ENCODE data around the gene ZNF385B. TPM values are rescaled to one million over a fixed set of nuclear protein-coding genes. Genes with fewer than 3 reads are reported as not detected.

ZNF385B gene
- polyA plus RNA-seq, 1 of the 3 experiments (the other 2 are of a cell fraction) = 0.16 TPM

DNA sequence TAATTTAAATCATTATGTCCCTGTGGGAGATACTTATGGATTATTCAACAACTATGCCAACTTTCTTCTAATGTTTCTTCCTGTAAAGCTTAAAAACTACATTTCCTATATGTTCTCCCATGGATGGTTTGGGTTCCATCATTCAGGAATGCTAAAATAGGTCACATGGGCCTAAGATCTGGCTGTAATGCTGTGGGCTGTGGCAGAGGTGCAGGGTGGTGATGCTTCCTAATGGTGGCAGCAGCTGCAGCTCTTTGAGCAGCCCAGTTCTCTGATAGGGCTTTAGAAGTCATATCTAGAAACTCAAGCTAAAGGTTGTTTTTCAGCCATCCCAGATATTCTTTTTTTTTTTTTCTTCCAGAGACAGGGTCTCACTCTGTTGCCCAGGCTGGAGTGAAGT lies 266.1 kb downstream of the ZNF385B start:
- Histone ChIP-seq H3K4me1 (ENCODE audit: control insufficient read depth in 1 of 2, insufficient read depth in 2 of 2, low read depth in 1 of 2, low read length in 1 of 2) (peaks cover 0 to 12% of the 10 kb centered on the region in 2 experiments; a peak in 2 of 4 replicates), H3K79me2 (ENCODE audit: insufficient read depth) (no peaks in the 10 kb centered on the region), H3K9ac (no peak overlapping the region), H3K4me2 (no peak overlapping the region), H3K9me2 (no peaks in the 10 kb centered on the region), H2AFZ (ENCODE audit: low read depth) (no peak overlapping the region), H3K9me3 (no peaks in the 10 kb centered on the region), H3K27ac (ENCODE audit: low read depth in 2 of 2, low read length in 1 of 2) (no peak overlapping the region), H3K36me3 (replicated peaks in 1 of 2; ENCODE audit: control insufficient read depth in 1 of 2, insufficient read depth in 2 of 2, low read length in 1 of 2) (no peaks in the 10 kb centered on the region), H3F3A (replicated peaks; ENCODE audit: insufficient read depth) (peaks cover 7% of the 10 kb centered on the region), H3K4me3 (ENCODE audit: low read depth in 2 of 2, low read length in 1 of 2) (no peak overlapping the region), H3K27me3 (ENCODE audit: insufficient read depth) (no peaks in the 10 kb centered on the region), H4K20me1 (ENCODE audit: insufficient read depth) (no peaks in the 10 kb centered on the region)
- DNase-seq = no peak
- CTCF ChIA-PET = interaction anchor here (0.6 to 1.6 kb wide), 3 partner anchors 13 to 969 kb away, joined by 3 to 4 read pairs (median 3); no protein-coding TSS in a partner anchor
- POLR2A ChIA-PET = interaction anchor here (0.6 kb wide), 1 partner anchor 462 kb away, joined by 4 read pairs; no protein-coding TSS in a partner anchor
- TF ChIP-seq CTCF (IDR thresholded peaks at IDR 0.05) (peak; percentile 17; the same call in 1 of the 2 replicates), SMC3 (IDR thresholded peaks at IDR 0.05; ENCODE audit: low read depth, low read length) (0 out of 2 replicates have a peak, but pooled peaks have one; percentile 18), NRF1 (IDR thresholded peaks at IDR 0.05; ENCODE audit: low read depth, low read length) (no peak), RAD21 (IDR thresholded peaks at IDR 0.05; ENCODE audit: low read length) (peak; percentile 35)
- TF ChIP-seq, protein P1, sequence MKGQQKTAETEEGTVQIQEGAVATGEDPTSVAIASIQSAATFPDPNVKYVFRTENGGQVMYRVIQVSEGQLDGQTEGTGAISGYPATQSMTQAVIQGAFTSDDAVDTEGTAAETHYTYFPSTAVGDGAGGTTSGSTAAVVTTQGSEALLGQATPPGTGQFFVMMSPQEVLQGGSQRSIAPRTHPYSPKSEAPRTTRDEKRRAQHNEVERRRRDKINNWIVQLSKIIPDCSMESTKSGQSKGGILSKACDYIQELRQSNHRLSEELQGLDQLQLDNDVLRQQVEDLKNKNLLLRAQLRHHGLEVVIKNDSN (IDR thresholded peaks at IDR 0.05; ENCODE audit: borderline replicate concordance, low read depth) = peak; percentile 49; the same call in 1 of the 2 replicates
- TF ChIP-seq, protein P2, sequence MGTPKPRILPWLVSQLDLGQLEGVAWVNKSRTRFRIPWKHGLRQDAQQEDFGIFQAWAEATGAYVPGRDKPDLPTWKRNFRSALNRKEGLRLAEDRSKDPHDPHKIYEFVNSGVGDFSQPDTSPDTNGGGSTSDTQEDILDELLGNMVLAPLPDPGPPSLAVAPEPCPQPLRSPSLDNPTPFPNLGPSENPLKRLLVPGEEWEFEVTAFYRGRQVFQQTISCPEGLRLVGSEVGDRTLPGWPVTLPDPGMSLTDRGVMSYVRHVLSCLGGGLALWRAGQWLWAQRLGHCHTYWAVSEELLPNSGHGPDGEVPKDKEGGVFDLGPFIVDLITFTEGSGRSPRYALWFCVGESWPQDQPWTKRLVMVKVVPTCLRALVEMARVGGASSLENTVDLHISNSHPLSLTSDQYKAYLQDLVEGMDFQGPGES (IDR thresholded peaks at IDR 0.05; ENCODE audit: low read depth, low read length) = no peak

- no peaks in the 10 kb centered on the region for H3K9me3 ChIP-seq
- no peaks in the 10 kb centered on the region for H3K27me3 ChIP-seq (ENCODE audit: insufficient read depth)
- DNase-seq = no peak
- no peak overlapping the region for H3K9ac ChIP-seq
- ChIA-PET POLR2A (interaction anchor here (0.6 kb wide), 1 partner anchor 461 kb away, joined by 4 read pairs; no protein-coding TSS in a partner anchor), CTCF (interaction anchor here (0.6 to 1.6 kb wide), 3 partner anchors 12 to 968 kb away, joined by 3 to 4 read pairs (median 3); no protein-coding TSS in a partner anchor)
- H3K4me1 ChIP-seq (ENCODE audit: control insufficient read depth in 1 of 2, insufficient read depth in 2 of 2, low read depth in 1 of 2, low read length in 1 of 2) = peaks cover 0 to 12% of the 10 kb centered on the region in 2 experiments; a peak in 2 of 4 replicates
- no peaks in the 10 kb centered on the region for H3K9me2 ChIP-seq
- H4K20me1 ChIP-seq (ENCODE audit: insufficient read depth) = no peaks in the 10 kb centered on the region
- 86% methylated on average over 2 of the region's 2 CpGs for WGBS (ENCODE audit: low lambda C conversion rate)
- H3F3A ChIP-seq (replicated peaks; ENCODE audit: insufficient read depth) = peaks cover 7% of the 10 kb centered on the region
- no peaks in the 10 kb centered on the region for H3K79me2 ChIP-seq (ENCODE audit: insufficient read depth)
- H3K27ac ChIP-seq (ENCODE audit: low read depth in 2 of 2, low read length in 1 of 2) = no peak overlapping the region
- no peak overlapping the region for H3K4me3 ChIP-seq (ENCODE audit: low read depth in 2 of 2, low read length in 1 of 2)
- H2AFZ ChIP-seq (ENCODE audit: low read depth) = no peak overlapping the region
- no peak overlapping the region for H3K4me2 ChIP-seq
- no peaks in the 10 kb centered on the region for H3K36me3 ChIP-seq (replicated peaks in 1 of 2; ENCODE audit: control insufficient read depth in 1 of 2, insufficient read depth in 2 of 2, low read length in 1 of 2)
- TF ChIP-seq CHD2 (IDR thresholded peaks at IDR 0.05; ENCODE audit: low read length, partially characterized antibody) = no peak
- TF ChIP-seq, protein P3, sequence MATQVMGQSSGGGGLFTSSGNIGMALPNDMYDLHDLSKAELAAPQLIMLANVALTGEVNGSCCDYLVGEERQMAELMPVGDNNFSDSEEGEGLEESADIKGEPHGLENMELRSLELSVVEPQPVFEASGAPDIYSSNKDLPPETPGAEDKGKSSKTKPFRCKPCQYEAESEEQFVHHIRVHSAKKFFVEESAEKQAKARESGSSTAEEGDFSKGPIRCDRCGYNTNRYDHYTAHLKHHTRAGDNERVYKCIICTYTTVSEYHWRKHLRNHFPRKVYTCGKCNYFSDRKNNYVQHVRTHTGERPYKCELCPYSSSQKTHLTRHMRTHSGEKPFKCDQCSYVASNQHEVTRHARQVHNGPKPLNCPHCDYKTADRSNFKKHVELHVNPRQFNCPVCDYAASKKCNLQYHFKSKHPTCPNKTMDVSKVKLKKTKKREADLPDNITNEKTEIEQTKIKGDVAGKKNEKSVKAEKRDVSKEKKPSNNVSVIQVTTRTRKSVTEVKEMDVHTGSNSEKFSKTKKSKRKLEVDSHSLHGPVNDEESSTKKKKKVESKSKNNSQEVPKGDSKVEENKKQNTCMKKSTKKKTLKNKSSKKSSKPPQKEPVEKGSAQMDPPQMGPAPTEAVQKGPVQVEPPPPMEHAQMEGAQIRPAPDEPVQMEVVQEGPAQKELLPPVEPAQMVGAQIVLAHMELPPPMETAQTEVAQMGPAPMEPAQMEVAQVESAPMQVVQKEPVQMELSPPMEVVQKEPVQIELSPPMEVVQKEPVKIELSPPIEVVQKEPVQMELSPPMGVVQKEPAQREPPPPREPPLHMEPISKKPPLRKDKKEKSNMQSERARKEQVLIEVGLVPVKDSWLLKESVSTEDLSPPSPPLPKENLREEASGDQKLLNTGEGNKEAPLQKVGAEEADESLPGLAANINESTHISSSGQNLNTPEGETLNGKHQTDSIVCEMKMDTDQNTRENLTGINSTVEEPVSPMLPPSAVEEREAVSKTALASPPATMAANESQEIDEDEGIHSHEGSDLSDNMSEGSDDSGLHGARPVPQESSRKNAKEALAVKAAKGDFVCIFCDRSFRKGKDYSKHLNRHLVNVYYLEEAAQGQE (IDR thresholded peaks at IDR 0.05; ENCODE audit: low read depth, low read length) = no peak
- no peak for TF ChIP-seq YY1 (IDR thresholded peaks at IDR 0.05; ENCODE audit: low read depth)
- no peak for TF ChIP-seq NFIC (IDR thresholded peaks at IDR 0.05; ENCODE audit: borderline replicate concordance)
- TF ChIP-seq TCF12 (IDR thresholded peaks at IDR 0.05) = no peak
- TF ChIP-seq RAD21 (IDR thresholded peaks at IDR 0.05; ENCODE audit: low read length) = no peak
- TF ChIP-seq, protein P1 (IDR thresholded peaks at IDR 0.05; ENCODE audit: borderline replicate concordance, low read depth) = no peak
- no peak for TF ChIP-seq POLR2AphosphoS5 (IDR thresholded peaks at IDR 0.05; ENCODE audit: low read depth, low read length)
- TF ChIP-seq MAX (IDR thresholded peaks at IDR 0.05; ENCODE audit: low read depth) = no peak
These were observed 266.9 kb downstream of the ZNF385B start for GRCh38 chr2:179594268-179595112.
